ENCODE data around the gene SETMAR.
"Not testable (repeated sequence)": the region's sequence is repeated elsewhere in the genome, so short reads cannot be mapped to it uniquely, and the experiment has no call there.

SETMAR gene

GRCh38 chr3:4314688-4315087 lies 11.5 kb downstream of the SETMAR start:
- no peak for DNase-seq

GRCh38 chr3:4320096-4320911 lies 17.1 kb downstream of the SETMAR start:
- no peak for DNase-seq

DNA sequence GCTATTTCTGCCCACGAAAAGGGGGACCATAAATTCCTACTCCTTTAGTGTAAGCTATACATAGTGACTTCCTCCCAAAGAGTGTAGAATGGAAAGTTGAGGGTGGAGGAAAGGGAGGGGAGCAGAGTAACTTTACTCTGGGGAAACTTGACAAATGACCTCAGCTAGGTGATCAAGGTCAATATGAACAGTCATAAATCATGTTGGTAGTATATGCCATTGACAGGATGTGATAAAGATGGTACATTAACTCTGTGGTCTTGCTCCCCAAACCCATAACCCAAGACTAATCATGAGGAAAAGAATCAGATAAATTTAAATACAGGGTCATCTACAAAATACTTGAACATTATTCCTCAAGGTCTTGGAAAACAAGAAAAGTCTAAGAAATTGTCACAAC lies 18.6 kb downstream of the SETMAR start:
- DNase-seq: no peak

DNA sequence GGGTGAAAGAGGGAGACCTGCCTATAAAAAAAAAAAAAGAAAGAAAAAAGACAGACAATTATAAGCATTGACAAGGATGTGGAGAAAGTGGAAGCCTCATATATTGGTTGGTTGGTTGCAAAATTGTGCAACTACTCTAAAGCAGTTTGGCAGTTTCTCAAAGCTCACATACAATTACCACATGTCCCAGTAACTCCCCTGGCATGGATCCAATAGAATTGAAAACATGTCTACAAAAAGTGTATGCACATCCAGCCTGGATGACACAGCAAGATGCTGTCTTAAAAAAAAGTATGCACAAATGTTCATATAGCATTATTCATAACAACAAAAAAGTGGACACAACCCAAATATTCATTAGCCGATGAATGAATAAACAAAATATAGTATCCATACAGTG lies 19.5 kb downstream of the SETMAR start:
- DNase-seq: no peak

DNA sequence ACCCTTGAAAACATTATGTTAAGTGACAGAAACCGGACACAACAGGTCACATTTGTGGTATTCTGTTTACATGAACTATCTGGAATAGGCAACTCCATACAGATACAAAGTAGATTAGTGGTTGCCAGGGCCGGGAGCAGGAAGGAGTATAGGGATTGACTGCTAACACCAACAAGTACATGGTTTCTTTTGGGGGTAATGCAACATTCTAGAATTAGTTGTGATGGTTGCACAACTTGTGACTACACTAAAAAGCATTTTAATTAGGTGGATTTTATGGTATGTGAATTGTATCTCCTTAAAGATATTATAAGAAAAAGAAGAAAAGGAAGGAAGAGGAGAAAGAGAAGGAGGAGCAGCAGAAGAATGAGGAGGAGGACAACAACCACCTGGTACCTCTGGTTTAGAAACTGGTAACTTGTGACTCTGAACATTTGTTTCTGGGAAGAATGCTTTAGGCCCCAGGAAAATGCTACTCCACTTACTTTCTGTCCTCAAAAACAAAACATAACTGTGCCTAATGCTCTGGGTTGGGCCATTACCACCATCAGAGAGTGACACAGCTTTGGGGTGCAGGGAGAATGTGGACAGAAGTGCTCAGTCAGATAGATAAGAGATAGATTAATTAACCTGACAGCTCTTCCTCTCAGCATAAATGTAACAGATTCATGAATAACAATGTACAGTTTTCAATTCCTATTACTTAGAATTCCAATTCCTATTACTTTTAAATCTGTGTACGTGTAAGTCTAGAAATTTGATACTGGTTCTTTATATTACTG lies 20.3 kb downstream of the SETMAR start:
- no peak for DNase-seq

- no peak for DNase-seq
Observed at GRCh38 chr3:4326868-4327267, 23.7 kb downstream of the SETMAR start.

- not testable (repeated sequence) for DNase-seq
Observed at GRCh38 chr3:4329806-4330205, 26.6 kb downstream of the SETMAR start.

- DNase-seq: no peak
Observed at GRCh38 chr3:4332111-4332510, 28.9 kb downstream of the SETMAR start.

- no peak for DNase-seq
Observed at GRCh38 chr3:4332574-4332973, 29.4 kb downstream of the SETMAR start.

DNA sequence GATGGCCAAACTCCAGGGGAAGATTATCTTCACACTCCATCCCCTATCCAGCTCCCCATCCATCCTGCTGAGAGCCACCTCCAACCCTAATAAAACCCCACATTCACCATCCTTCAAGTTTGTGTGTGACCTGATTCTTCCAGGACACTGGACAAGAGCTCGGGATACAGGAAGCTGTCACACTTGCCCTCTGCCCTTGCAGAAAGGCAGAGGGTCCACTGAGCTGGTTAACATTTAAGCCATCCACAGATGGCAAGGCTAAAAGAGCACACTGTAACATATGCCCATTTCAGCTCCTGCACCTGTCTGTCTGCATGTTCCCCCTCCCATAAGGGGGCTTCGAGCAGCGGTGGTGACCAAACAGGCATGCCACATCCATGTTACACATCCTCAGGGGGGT lies 29.8 kb downstream of the SETMAR start:
- no peak for DNase-seq

DNA sequence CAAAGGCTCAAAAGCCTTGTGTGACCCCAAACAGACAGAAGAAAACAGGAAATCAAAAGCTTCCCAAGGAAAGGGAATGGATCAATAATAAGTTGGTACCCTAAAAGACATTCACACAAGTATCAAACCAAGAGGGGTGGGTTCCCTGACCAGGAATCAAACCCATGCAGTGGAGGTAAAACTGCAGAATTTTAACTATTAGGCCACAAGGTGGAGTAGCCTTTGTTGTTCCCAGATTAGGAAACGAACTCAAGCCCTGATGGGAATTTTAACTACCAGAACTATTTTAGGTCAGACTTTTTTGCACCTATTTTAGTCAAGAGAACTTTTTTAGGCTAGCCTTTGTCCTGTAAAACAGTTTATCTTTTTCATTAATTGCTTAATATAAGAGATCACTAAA lies 31.4 kb downstream of the SETMAR start:
- no peak for DNase-seq

- no peak for DNase-seq
Observed at GRCh38 chr3:4335840-4336562, 32.8 kb downstream of the SETMAR start.

GRCh38 chr3:4336850-4337546 lies 33.8 kb downstream of the SETMAR start:
- DNase-seq: no peak

- DNase-seq: no peak
Observed at GRCh38 chr3:4338751-4339150, 35.6 kb downstream of the SETMAR start.

DNA sequence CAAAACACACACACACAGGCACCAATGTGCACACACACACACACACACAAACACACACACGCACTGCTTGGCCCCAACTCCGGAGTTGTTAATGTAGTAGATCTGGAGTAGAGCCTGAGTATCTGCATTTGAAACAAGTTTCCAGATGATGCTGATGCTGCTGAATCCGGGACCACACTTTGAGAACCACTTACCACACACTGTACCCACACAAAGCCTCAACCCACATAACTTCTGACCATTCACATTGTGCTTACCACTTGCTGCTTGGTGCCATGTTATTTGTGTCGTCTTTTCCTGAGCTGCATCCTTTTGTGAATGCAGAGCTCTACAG lies 36.9 kb downstream of the SETMAR start:
- no peak for DNase-seq

GRCh38 chr3:4340411-4341335 lies 37.5 kb downstream of the SETMAR start:
- DNase-seq: no peak

GRCh38 chr3:4341336-4341675 lies 38.1 kb downstream of the SETMAR start:
- DNase-seq: no peak

DNA sequence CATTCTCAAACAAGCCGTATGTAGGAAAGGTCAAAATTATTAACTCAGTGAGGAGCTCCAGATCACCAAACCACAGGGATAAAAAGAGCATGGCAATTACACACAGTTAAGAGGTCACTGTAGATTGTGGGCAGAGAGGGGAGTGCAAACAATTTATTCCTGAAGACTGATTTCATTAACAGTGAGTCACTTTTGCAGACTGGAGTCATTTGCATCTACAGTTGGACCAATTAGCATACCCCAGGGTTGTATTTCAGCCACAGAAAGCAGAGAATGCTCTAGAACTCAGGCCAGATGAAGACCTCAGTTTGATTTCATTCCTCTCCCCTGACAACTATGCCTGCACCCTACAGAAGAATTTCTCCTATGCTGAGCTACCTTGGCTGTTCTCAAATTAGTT lies 40.1 kb downstream of the SETMAR start:
- no peak for DNase-seq

DNA sequence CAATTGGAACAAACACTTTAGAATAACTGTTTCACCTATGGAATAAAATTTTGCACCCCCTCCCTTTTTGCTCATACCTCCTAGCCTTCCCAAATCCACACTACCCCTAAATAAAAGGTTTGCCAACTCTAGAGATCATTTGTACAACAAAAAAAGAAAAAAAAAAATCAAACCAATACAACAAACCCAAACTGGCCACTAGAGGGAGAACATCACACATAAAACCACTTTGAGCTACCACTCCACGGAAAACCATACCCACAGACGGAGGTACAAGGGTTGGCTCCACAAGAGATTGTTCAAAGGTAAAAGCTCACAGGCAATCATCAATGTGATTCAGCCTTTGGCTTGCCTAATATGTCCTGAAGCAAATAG lies 47.6 kb downstream of the SETMAR start:
- DNase-seq: no peak

- no peak for DNase-seq
Observed at GRCh38 chr3:4351164-4351855, 48.1 kb downstream of the SETMAR start.

DNA sequence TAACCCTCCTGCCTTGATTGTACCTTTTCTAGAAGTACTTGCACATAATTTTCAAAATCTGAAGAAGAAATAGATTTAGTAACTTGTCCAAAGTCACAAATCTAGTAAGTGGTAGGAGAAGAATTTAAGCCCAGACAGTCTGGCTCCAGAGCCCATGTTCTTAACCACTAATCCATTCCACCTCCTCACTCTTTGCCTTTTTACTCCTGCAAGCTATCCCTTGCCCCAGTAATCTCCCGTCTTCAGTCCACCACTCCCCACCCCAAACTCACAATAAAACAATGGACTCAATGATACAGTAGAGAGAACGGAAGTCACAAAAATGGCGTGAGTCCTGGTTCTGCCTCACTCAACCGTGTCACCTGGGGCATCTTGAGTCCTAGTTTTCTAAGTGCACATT lies 48.7 kb downstream of the SETMAR start:
- DNase-seq: no peak
